Small intestine (tissue), 7 donors: ENCODE measurements around the gene KRT8. TPM values are rescaled to one million over a fixed set of nuclear protein-coding genes. Genes with fewer than 3 reads are reported as not detected.

Source experiments
- DNase-seq, 2 donors: peaks; one replicate each; pipeline versions ENCODE4 v3.0.0 to v3.0.0-alpha.2; 2013
- FAIRE-seq: peaks from 2 replicates; lab custom pipeline; 2012; peaks lifted over from hg19 to GRCh38; lab: Jason Lieb, UNC
- H3K27ac ChIP-seq, 3 donors: one replicate each; pipeline ENCODE4 v1.5.1; 2013; ENCODE audit warnings: low read length in 2 of 3, mild to moderate bottlenecking in 2 of 3, control low read depth in 1 of 3, inconsistent platforms in 1 of 3, low read depth in 1 of 3, moderate library complexity in 1 of 3
- H3K27me3 ChIP-seq, 3 donors: one replicate each; pipeline ENCODE4 v1.6.1; 2013; ENCODE audit warnings: low read length in 3 of 3, inconsistent platforms in 1 of 3; ENCODE audit not compliant: control insufficient read depth in 3 of 3, insufficient read depth in 3 of 3
- H3K36me3 ChIP-seq, 3 donors: one replicate each; pipeline ENCODE4 v1.6.1; 2013; ENCODE audit warnings: low read length in 3 of 3, inconsistent platforms in 1 of 3, low read depth in 1 of 3, mild to moderate bottlenecking in 1 of 3, moderate library complexity in 1 of 3; ENCODE audit not compliant: control insufficient read depth in 3 of 3, insufficient read depth in 2 of 3
- H3K4me1 ChIP-seq, 3 donors: one replicate each; pipeline ENCODE4 v1.6.1; 2013; ENCODE audit warnings: low read length in 2 of 3, inconsistent platforms in 1 of 3, low read depth in 1 of 3, mild to moderate bottlenecking in 1 of 3, moderate library complexity in 1 of 3; ENCODE audit not compliant: control insufficient read depth in 3 of 3, insufficient read depth in 2 of 3
- H3K4me3 ChIP-seq, 3 donors: one replicate each; pipeline ENCODE4 v1.5.1; 2013; ENCODE audit warnings: low read length in 3 of 3, control low read depth in 1 of 3, inconsistent platforms in 1 of 3, low read depth in 1 of 3, mild to moderate bottlenecking in 1 of 3, moderate library complexity in 1 of 3
- H3K9me3 ChIP-seq, 2 donors: one replicate each; pipeline ENCODE4 v1.6.1; 2013; ENCODE audit warnings: low read depth in 1 of 2, low read length in 1 of 2; ENCODE audit not compliant: control insufficient read depth in 2 of 2, insufficient read depth in 1 of 2
- WGBS, 3 donors: extraction: QIAGEN DNeasy Blood & Tissue Kit; methylation state at CpG; one replicate each; pipeline ENCODE4 v1.1.7; 2013; 5-methylcytosine and 5-hydroxymethylcytosine counted together
- polyA plus RNA-seq, 4 donors: library from polyadenylated mRNA; stranded (reverse) in 3 of 4; unstranded in 1 of 4; fragments of 200-250 nt in 3 of 4; fragments of 120-200 nt in 1 of 4; gene quantifications; one replicate each; pipeline versions ENCODE4 v1.2.1 to v1.2.3, GENCODE V29; 2013
- donor health status: healthy with polysubstance abuse.
- donor health status: control.
- donor health status: control.
- donor health status: Bipolar disorder and iron deficiency.
- donor health status: healthy.

Gene KRT8
- polyA plus RNA-seq, 4 donors, result 1,795 to 3,002 (median 2,423) TPM

DNA sequence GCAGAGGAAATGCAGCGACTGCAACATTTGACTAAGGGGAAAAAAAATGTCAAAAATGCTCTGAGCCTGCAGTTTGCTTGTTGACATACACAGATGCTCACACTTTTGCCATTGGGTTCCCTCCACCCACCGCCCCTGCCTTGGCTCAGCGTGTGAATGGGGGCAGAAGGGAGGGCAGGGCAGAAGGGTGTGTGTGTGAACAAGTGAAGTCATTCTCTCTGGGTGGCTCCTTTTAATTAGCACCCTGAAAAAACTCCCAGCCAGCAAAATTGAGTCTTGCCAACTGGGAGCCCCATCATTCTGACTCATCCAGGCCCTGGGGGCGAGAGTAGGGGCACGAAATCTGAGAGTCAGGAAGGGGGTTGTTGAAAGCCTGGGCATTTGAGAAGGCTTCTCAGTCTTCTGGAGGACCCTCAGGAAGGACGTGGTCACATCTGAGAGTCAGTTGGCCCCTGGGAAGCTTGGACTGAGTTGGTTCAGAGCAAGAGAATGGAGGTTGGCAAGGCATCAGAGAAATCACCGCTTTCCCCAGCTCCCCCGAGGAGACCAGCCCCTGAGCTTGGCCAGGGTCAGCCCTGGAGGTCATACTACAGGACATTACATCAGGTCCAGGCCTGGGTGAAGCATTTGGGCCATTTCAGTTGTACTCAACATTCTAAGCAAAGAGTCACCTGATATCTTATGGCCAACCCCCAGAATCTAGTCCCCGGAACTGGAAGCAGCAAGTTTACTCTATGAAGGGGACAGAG is 33.4 kb downstream of the KRT8 start:
- peak in 1 of 2 donors; percentile 55 for DNase-seq
- Histone ChIP-seq H3K9me3 (no peaks in the 10 kb centered on the region), H3K36me3 (no peaks in the 10 kb centered on the region), H3K4me1 (peaks cover 8 to 47% (median 16%) of the 10 kb centered on the region in 3 donors), H3K27me3 (no peaks in the 10 kb centered on the region), H3K4me3 (no peak overlapping the region), H3K27ac (peak overlapping the region in 2 of 3 donors; percentile 46 to 90)
- 49 to 60% (median 54%) methylated on average over 9 of the region's 9 CpGs for whole genome bisulfite sequencing, 3 donors
- no peak for FAIRE-seq

DNA sequence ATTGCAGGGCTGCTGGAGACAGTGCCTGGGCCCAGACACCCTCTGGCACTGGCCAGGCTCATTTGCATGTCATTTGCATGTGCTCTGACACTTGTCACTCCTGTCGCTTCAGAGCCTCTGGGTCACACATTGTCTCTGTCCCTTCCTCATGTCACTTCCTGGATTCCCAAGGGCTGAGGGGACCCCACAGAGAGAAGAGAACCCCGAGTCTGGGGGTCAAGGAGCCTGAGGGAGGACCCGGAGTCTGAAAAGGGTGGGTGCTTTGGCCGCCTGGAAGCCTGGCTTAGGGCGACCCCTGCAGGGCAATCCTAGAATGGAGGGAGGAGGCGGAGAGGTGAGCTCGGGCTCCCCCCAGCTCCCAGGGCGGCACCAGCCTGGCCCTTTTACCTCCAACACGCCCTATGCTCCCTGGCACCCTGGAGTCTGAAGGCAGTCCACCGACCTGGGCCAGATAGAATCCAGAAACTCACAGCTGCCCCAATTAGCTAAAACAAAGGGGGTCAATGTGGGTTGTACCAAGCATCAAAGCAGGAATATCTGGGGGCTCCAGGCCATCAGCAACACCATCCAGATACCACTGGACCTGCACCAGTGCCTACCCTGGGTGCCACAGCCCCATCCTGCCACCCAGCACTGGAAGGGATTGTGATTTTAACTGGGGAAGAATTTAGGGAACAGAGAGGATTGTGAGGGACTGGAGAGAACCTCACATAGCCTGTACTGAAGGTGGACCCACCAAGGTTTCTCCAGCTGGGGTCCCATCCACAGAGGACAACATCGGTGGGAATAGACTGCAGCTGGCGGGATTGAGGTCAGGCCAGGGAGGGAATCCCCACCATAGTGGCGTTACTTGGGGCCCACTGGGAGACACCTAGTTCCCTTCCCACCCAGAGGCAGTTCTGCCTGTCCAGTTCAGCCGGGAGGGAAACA is 34.2 kb downstream of the KRT8 start:
- H3K4me3 ChIP-seq, result no peak overlapping the region
- DNase-seq (peak; percentile 85), FAIRE-seq (no peak)
- 24 to 32% (median 26%) methylated on average over 14 of the region's 14 CpGs for WGBS, 3 donors
- peaks cover 8 to 47% (median 16%) of the 10 kb centered on the region in 3 donors for H3K4me1 ChIP-seq
- peak overlapping the region in 2 of 3 donors; percentile 42 to 46 for H3K27ac ChIP-seq
- H3K36me3 ChIP-seq, result no peaks in the 10 kb centered on the region
- H3K27me3 ChIP-seq, result no peaks in the 10 kb centered on the region
- H3K9me3 ChIP-seq, result no peaks in the 10 kb centered on the region

GRCh38 chr12:52867642-52868041 is 37.2 kb downstream of the KRT8 start:
- no peak overlapping the region for H3K4me3 ChIP-seq

DNA sequence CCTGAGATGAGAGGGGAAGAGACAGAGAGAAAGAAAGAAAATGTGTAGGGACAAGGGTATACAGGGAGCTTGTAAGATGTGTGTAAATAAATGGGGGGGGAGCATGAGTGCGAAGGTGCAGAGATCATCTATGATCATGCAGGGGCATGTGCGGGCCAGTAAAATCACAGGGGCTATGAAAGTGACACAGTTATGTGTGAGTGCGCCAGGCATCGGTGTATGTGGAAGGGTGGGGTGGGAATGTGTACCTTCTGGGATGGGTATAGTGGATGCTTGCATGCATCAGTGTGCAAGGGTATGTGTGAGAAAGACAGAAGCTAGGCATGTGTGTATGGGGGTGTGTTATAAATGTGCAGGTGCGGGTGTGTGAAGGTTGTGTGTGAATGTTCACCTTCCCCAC is 37.7 kb downstream of the KRT8 start:
- Histone ChIP-seq H3K27me3 (no peaks in the 10 kb centered on the region), H3K4me3 (no peak overlapping the region), H3K9me3 (no peaks in the 10 kb centered on the region), H3K36me3 (no peaks in the 10 kb centered on the region), H3K27ac (no peak overlapping the region), H3K4me1 (peaks cover 5 to 20% (median 6%) of the 10 kb centered on the region in 3 donors)
- 62 to 88% (median 76%) methylated on average over 5 of the region's 5 CpGs for WGBS, 3 donors
- DNase-seq (no peak), FAIRE-seq (no peak)

More at GRCh38 chr12:52867642-52868041, 37.2 kb downstream of the KRT8 start:
- Histone ChIP-seq H3K27ac (no peak overlapping the region), H3K36me3 (no peaks in the 10 kb centered on the region), H3K9me3 (no peaks in the 10 kb centered on the region), H3K27me3 (no peaks in the 10 kb centered on the region), H3K4me1 (peaks cover 5 to 24% (median 6%) of the 10 kb centered on the region in 3 donors)
- DNase-seq (peak; percentile 51 to 61), FAIRE-seq (no peak)
- 4 to 30% (median 7%) methylated on average over 6 to 9 of the region's 9 CpGs for WGBS, 3 donors

GRCh38 chr12:52865090-52865944 is 39.6 kb downstream of the KRT8 start:
- no peaks in the 10 kb centered on the region for H3K36me3 ChIP-seq
- no peak overlapping the region for H3K27ac ChIP-seq
- 47 to 58% (median 50%) methylated on average over 10 of the region's 10 CpGs for WGBS, 3 donors
- H3K27me3 ChIP-seq, result no peaks in the 10 kb centered on the region
- DNase-seq (peak; percentile 84 to 89), FAIRE-seq (no peak)
- no peaks in the 10 kb centered on the region for H3K9me3 ChIP-seq
- H3K4me3 ChIP-seq, result no peak overlapping the region
- peaks cover under 1 to 7% (median 2%) of the 10 kb centered on the region in 3 donors for H3K4me1 ChIP-seq

- Histone ChIP-seq H3K4me3 (no peak overlapping the region), H3K36me3 (no peaks in the 10 kb centered on the region), H3K27ac (no peak overlapping the region), H3K9me3 (peaks cover 0 to 4% of the 10 kb centered on the region in 2 donors), H3K27me3 (no peaks in the 10 kb centered on the region), H3K4me1 (peaks cover 0 to 14% (median 8%) of the 10 kb centered on the region in 3 donors)
- DNase-seq (no peak), FAIRE-seq (no peak)
- 58 to 64% (median 61%) methylated on average over 2 of the region's 2 CpGs for WGBS, 3 donors
These were observed 42.9 kb downstream of the KRT8 start for GRCh38 chr12:52862023-52862422.

DNA sequence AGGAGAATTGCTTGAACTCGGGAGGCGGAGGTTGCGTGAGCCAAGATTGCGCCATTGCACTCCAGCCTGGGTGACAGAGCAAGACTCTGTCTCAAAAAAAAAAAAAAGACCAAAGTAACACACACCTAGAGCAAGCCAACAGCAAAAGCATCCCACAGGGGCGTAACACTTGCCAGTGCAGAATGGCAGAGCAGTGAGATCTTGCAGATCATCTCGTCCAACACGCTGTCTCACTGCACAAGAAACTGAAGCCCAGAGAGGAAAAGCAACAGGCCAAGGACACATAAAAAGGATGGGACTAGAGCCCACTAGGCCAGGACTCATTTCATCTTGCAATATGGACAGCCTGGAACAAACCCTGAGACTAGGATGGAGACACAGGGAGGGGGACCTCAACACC is 43.4 kb downstream of the KRT8 start:
- WGBS, 3 donors, result 92 to 97% (median 92%) methylated on average over 7 of the region's 7 CpGs
- H3K27me3 ChIP-seq, result no peaks in the 10 kb centered on the region
- peaks cover 0 to 14% (median 8%) of the 10 kb centered on the region in 3 donors for H3K4me1 ChIP-seq
- no peak for DNase-seq
- H3K9me3 ChIP-seq, result peaks cover 0 to 4% of the 10 kb centered on the region in 2 donors
- no peak overlapping the region for H3K4me3 ChIP-seq
- FAIRE-seq, result no peak
- no peak overlapping the region for H3K27ac ChIP-seq
- no peaks in the 10 kb centered on the region for H3K36me3 ChIP-seq
